Body of pancreas (tissue), 4 donors: ENCODE data around the gene C1orf232.

Source experiments
- CTCF ChIP-seq, 7 experiments: fragments of 450-650 bp in 4 of 7; fragments of 200-600 bp in 3 of 7; sonication (generic) in 3 of 7; IDR thresholded peaks; one replicate each; pipeline ENCODE4 v1.5.1; 2016 to 2019; ENCODE audit warnings: antibody characterized with exemption in 7 of 7
- POLR2A ChIP-seq, 3 donors: fragments of 450-650 bp; IDR thresholded peaks; one replicate each; pipeline ENCODE4 v1.6.1; 2016; ENCODE audit warnings: antibody characterized with exemption in 3 of 3, mild to moderate bottlenecking in 2 of 3

DNA sequence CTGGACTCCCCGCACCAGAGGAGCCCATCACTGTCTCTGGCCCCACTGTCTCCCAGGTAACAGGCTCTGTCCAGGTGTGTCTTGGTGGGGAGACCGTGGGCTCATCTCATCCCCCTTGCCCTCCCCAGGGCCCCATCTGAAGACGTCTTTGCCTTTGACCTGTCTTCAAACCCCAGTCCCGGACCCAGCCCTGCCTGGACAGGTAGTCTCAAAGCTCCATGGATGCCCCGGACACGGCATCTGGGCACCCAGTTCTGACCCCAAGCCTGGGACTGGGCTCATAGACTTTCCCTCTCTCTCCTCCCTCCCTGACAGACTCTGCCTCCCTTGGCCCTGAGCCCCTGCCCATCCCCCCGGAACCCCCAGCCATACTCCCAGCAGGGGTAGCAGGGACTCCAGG is 15.3 kb upstream of the C1orf232 start:
- TF ChIP-seq CTCF (IDR thresholded peaks at IDR 0.05) (no peak), POLR2A (IDR thresholded peaks at IDR 0.05) (no peak)
